HG03060 (cell line): ENCODE results near the gene B3GALT6.
"Not testable (repeated sequence)": the region's sequence is repeated elsewhere in the genome, so short reads cannot be mapped to it uniquely, and the experiment has no call there.

Experiments
- ATAC-seq: cut with Tn5 transposase; IDR thresholded peaks from one replicate; pipeline ENCODE4 v1.9.1; 2021; ENCODE audit warnings: low read depth, moderate number of reproducible peaks; ENCODE audit not compliant: unreplicated experiment

B3GALT6 gene

DNA sequence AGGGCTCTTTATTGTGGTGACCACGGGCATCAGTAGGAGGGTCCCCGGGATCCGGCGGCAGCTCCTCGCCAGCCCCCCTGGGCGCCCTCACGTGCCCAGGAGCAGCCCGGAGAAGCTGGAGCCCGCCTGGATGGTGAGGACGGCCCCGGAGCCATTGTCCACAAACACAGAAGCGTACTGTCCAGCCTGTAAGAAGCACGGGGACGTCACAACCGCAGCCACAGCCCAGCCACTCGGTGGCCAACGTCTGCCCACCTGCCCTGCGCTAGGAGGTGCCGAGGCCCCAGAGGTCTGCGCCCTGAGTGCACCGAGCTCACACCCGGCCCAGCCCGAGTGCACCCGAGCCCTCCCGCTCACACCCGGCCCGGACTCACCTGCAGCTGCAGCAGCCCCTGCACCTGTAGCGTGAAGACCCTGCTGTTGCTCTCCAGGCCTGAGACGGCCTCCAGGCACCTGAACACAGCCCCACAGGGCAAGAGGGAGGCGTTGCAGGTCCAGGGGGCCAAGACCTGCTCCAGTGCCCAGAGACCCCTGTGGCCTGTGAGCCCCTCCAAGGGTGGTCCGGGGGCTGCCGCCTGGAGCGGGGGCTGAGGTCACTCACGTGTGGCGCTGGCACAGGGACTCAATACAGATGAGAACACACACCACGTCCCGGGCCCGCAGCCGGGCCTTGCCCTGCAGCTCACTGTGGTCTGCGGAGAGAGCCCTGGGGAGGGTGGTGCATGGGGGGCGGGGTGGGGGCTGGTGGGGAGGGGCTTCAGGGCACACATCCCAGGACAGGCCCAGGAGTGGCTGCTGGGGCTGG is 10.6 kb downstream of the B3GALT6 start:
- ATAC-seq, result no peak

DNA sequence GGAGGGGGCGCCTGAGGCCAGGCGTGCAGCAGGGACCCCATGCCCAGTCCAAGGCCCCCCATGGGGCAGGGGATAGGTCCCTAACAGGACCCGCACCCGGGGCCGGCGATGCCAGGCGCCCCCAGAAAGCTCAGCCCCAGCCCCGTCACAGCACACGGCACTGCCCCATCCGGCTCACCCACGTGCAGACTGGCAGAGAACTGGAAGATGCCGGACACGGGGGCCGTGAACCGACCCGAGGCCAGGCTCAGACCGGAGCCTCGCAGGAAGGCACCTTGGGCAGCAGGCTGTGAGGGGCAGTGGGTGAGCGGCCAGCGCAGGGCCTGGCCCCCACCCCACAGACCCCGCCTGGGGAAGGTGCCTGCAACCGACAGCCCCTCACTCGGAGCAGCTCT is 11.2 kb downstream of the B3GALT6 start:
- no peak for ATAC-seq

DNA sequence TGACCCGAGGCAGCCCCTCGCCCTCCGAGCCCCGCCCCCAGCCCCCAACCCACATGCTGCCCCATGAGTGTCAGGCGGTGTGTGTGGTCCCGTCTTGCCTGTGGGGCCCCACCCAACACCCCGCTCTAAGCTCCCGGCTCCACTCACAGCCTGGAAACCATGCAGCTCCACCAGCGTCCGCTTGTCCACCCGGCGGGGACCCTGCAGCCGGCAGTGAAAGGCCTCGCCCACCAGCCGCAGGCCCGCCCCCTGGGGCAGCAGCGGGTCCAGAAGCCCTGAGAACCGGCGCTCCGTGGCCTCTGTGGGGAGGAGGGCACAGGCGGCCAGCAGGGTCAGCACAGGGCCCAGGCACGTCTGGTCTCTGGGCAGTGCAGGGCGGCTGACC is 11.8 kb downstream of the B3GALT6 start:
- ATAC-seq, result no peak

DNA sequence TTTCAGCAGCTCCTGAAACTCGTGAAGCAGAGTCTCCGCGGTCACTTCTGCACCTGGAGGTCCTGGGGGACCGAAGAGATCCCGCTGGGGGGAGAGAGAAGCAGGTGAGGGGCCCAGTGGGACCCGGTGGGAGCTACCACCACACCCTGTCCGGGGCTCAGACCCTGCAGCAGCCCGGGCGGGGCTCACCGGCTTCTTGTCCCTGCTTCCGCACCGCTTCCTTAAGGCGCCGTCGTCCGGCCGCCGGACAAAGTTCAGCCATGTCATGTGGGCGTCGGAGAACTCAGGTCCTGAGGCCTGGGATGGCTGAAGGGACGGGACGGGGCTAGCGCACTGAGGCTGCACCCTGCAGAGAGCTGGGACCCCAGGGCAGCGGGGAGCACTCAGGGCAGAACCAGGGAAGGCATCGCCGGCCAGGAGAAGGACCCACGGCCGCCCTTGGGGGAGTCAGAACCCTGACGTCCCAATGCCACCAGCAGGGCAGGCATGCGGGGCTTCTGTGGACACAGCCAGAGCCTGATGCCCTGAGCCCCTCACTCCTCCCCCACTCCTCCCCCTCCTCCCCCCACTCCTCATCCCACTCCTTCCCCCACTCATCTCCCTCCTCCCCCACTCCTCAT is 12.3 kb downstream of the B3GALT6 start:
- no peak for ATAC-seq

DNA sequence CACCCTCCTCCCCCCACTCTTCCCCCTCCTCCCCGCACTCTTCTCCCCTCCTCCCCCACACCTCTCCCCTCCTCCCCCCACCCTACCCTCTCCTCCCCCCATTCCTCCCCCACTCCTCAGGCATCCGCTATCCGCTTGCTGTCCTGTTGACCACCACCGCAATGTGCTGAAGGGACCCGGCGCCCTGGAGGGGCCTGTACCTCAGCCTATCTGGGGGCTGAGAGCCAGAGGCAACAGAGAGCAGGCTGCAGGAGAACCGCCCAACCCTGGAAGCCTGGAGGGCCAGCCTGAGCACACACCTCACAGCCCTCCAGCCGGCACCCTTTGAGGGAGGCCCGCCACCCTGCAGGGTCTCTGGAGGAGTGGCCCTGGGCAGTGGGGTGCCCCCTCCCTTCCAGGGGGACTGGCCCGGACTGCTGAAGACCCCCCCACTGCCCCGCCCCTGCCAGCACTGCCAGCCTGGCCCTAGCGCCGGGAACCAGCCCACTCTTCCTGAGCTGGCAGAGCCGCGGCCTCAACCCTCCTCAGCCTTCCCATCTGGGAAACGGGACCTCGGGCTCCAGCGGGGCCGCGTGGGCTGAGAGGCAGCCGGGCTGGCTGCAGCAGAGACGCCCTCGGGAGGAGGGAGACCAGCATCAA is 13.3 kb downstream of the B3GALT6 start:
- no peak for ATAC-seq

DNA sequence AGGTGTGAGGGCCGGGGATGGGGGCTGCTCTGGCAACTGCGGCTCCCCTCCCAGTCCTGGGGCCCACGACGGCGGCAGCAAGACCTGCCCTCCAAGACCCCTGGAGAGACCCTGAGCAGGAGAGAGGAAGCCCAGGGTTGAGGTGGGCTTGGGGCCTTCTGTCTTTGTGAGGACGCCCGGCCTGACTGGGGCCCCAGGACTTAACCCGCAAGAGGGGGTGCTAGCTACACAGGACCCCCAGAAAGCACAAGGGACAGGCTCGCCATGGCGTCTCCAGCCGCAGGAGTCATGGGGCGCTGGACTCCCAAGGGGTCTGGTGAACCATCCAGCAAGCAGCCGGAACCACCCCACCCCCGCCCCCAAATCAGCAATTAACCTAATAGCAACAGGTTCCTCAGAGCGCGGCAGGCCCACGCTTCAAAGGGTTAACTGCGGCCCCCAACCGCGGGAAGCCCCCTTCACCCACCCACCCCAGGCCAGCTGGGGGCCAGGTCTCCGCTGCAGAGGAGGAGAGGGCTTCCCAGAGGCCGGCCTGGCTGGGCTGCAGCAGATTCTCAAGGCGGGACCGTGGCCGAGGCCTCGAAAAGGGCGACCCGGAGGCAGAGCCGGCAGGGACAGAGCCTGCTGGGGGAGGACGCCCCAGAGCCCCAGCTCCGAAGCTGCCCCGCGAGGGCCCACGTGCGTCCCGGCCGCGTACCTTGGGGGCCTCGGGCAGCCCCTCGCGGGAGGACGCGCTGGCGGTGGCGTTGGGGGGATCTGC is 14.0 kb downstream of the B3GALT6 start:
- ATAC-seq, result no peak

DNA sequence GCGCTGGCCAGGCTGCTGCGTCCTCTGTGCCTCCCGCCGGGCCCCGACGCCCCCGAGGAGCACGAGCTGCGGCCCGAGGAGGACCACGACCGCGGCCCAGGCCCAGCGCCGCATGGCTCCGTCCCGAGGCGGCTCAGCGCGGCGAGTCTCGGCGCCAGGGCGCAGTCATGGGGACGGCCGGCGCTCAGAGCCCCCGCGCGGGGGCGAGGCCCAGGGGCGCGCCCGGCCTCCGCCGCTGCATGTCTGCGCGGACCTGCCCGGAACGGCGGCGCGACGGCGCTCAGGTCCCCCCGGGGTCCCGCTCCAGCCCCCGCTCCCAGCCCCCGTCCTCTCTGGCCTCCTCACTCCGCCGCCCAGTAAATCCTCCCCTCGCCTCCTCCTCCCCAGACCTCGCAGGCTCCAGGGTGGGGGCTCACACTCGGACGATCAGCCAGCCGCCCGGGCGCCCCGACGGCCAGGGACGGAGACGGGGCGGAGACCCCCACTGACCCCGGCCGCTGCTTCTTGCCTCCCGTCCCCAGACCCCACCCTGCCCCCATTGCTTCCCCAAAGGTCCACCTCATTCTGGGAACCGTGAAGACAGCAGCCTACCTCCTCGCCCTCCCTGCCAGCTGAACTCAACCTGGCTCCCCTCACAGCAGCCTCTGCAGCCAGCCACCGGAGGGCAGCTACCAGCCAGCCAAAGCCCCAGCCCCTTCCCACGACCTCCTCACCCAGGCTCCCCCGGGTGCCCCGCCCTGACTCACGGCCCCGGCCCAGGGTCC is 14.7 kb downstream of the B3GALT6 start, which contains the start of gene C1QTNF12:
C1QTNF12 (minus strand) TSS at position 146 of the 764 bp plus-strand sequence; CDS start at position 114, 32 bp downstream.
- ATAC-seq, result no peak

DNA sequence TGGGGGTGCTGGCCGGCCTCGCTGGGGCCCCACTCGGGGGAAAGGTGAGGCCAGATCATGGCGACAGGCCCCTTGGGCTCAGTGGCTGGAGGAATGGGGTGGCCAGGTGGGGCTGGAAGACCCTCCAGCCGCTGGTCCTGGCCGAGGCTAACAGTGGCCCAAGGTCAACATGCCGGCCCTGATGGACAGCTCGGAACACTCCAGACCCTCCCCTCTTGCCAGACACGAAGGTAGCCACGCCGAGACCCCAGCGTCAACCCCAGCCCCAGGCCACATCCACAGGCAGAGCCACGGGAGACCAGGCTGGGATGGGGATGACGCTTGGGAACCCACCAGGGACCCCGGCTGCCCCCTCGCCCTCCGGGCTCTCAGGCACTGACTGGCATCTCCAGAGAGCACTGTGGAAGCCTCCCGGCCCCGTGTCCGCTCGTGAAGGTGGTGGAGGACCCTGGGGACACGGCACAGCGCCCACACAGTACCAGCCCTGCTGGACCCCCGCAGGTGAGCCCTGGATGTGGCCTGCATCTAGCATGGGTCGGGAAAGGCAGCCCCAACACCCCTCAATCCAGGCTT is 15.4 kb downstream of the B3GALT6 start:
- ATAC-seq, result no peak

DNA sequence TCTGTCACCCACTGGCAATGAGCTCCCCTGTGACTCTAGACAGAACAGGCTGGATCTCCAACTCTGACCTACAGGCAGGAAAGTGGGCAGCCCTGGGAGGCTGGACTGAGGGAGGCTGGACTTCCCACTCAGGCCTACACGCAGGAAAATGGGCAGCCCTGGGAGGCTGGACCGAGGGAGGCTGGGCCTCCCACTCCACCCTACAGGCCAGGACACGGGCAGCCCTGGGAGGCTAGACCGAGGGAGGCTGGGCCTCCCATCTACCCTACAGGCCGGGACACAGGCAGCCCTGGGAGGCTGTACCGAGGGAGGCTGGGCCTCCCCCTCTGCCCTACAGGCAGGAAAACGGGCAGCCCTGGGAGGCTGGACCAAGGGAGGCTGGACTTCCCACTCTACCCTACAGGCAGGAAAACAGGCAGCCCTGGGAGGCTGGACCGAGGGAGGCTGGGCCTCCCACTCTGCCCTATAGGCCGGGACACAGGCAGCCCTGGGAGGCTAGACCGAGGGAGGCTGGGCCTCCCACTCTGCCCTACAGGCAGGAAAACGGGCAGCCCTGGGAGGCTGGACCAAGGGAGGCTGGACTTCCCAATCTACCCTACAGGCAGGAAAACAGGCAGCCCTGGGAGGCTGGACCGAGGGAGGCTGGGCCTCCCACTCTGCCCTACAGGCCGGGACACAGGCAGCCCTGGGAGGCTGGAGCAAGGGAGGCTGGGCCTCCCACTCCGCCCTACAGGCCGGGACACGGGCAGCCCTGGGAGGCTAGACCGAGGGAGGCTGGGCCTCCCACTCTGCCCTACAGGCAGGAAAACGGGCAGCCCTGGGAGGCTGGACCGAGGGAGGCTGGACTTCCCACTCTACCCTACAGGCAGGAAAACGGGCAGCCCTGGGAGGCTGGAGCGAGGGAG is 16.2 kb downstream of the B3GALT6 start:
- not testable (repeated sequence) for ATAC-seq

DNA sequence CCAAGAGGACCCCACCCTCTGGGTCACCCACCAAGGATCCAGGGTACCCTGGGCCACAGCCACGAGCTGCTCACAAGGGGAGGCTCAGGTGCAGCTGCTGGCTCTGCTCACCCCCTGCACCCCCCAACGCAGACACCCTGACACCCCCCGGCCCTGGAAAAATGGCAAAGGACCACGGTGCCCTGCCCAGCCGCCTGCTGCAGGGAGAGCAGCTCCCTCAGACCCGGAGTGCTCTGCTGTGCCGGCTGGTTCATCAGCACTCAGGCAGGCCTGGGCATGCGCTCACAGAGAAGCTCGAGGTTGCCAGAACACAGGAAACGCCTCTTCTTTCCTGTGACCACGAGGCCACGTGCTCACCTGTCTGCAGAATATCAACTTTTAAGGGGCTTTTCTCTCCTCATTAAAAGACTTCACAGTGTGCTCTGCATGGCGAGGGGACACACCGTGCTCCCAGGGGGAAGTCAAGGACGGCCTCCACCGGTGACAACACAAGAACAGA is 18.8 kb downstream of the B3GALT6 start:
- ATAC-seq, result no peak

DNA sequence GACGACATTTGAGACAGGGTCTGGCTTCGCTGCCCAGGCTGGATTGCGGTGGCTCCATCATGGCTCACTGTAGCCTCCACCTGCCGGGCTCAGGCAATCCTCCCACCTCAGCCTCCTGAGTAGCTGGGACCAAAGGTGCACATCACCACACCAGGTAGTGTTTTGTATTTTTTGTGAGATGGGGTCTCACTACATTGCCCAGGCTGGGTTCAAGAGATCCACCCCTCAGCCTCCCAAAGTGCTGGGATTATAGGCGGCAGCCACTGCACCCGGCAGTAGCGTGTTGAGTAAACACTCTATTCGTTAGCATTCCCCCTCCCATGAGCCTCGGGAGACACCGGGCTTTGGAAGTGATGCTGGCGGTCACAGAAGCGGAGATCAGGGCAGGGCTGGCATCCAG is 21.3 kb downstream of the B3GALT6 start:
- ATAC-seq, result no peak

DNA sequence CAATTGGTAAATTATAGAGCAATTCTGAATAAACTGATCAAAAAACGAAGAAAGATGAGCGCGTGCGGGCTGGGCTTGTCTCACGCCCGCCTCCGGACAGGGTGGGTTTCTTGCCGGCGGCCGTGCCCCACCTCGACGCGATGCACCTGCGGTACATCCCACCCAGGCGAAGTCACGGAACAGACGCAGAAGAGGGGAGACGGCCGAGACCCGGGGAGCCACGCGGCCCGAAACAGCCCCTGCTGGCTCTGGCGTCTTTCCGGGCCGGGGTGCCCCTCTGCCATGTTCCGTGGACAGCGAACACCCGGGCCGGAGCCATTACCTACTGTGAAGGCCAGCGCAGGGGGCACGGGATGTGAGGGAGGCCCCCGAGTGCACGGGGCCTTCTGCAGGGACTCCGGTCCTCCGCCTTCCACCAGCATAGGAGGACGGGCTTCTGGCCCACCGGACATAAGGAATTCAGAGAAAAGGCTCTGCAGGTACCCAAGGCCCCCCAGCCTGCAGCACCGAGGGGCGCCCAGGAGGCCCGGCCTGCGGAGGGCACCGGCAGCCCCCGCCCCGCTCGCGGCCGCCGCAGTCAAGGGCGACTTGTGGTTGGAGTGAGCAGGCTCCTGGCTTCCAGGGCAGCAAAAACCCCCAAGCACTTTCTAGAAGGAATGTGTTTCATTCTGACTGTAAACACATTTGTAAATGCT is 22.1 kb downstream of the B3GALT6 start:
- ATAC-seq, result no peak

DNA sequence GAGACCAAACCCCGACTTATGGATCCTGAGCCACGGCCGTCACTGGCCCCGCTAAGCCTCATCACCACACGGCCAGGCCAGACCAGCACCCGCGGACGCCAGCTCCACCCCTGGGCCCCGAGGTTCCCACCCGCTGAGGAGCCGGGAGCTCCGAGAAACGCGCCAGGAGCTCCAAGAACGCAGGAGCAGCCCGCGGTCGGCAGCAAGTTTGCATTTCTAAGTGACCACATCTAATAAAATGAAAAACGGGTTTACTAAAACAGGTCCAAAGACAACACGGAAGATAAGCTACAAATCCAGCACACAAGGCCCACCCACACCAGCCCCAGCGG is 22.6 kb downstream of the B3GALT6 start:
- no peak for ATAC-seq

DNA sequence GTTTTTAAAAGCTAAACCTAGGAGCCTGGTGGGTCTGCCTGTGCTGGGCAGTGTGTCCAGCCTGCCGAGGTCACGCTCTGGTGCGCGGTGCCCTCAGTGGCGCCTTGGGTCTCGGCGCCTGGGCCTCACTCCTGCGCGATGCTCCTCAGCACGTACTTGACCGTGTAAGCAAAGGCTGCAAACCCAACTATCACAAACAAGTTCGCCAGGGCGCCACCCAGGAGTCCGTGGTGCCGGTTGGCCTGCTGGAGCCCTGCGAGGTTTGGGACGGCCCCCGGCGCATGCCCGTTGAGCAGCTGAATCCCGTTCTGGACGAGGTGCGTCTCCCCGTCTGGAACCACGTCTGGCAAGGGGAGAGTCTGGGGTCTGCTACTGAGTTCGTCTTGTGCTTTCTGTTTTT is 23.0 kb downstream of the B3GALT6 start:
- no peak for ATAC-seq

DNA sequence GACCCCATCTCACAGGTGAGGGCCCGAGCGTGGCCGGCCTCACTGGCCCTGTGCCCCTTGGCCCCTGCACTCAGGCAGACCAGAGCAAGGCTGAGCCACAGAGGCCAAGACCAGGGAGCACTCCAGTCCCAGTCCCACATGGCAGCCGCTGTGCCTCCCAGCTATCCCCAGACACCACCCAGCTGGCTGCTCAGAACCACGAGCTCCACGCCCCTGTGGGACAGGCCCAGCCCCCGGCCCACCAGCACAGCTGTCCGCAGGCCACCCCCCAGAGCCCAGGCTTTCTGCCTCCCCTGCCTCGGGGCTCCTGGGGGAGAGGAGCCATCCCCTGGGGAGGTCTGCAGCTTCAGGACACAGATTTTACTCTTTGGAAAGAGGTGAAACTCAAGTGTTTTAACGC is 23.6 kb downstream of the B3GALT6 start:
- no peak for ATAC-seq

DNA sequence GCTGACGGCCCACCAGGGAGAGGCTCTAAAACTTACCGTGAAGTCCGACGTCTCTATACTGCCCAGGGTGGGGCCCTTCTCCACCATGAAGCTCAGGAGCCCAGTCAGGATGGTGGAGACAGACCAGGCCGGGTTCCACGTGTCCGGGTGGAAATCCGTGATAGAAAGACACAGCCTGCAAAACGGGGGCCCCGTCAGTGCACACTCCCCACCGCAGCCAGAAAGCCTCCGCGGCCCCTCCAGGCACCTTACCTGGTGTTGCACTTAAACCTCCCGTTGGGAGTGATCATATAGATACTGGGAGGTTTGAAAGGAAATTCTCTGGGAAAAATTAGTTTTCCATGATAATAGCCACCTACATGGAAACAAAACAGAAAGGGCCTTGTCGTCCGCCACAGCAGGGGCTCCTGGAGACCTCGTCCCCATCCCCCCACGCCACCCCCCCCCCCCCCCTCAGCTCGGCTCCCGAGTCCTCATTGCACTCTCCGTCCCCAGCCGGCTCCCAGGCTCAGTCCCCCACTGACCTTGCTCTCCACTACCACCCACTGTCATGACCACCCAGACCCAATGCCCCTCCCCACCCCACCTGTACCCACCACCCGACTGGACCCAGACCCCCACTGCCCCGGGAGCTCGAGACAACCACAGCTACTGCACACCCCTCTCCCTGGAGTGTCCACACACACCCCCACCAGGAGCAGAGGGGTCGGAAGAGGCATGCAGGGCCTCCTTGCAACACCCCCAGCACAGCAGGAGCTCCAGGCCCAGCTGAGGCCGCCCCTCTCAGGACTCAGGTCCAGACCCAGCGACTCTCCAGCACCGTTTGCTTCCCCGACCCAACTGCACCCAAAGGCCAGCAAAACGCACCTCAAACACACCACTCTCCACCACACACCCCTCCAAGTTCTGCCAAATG is 25.2 kb downstream of the B3GALT6 start:
- no peak for ATAC-seq

DNA sequence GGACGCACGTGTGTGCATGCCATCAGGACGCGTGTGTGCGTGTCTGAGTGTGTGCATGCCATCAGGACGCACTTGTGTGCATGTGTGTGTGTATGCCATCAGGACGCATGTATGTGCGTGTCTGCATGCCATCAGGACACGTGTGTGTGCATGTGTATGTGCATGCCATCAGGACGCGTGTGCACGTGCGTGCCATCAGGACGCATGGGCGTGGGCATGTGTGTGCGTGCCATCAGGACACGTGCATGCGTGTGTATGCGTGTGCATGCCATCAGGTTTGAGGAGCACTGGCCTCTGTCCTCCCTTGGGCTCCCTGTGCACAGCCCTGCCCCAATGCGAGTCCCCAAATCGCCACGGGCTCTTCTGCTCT is 27.1 kb downstream of the B3GALT6 start:
- no peak for ATAC-seq
